BLaER1 treated with 17β-estradiol and CSF1 and Interleukin-3, amounts not matched to agents 10 nM and 100 nM (cell line): ENCODE data around the gene INSC.

Experiments used
- H3K27ac ChIP-seq, 11 experiments: shearing (Covaris generic); formaldehyde crosslinking; 2 replicates each; pipeline ENCODE4 v1.8.1; 2022
- H3K27me3 ChIP-seq, 11 experiments: shearing (Covaris generic); formaldehyde crosslinking; 2 replicates each; pipeline ENCODE4 v1.8.1; 2022
- H3K36me3 ChIP-seq, 11 experiments: shearing (Covaris generic); formaldehyde crosslinking; 2 replicates each; pipeline ENCODE4 v1.8.1; 2022
- H3K4me1 ChIP-seq, 10 experiments: shearing (Covaris generic); formaldehyde crosslinking; 2 replicates each; pipeline ENCODE4 v1.8.1; 2022
- H3K4me2 ChIP-seq, 11 experiments: shearing (Covaris generic); formaldehyde crosslinking; 2 replicates each; pipeline ENCODE4 v1.8.1; 2022
- H3K4me3 ChIP-seq, 10 experiments: shearing (Covaris generic); formaldehyde crosslinking; 2 replicates each; pipeline ENCODE4 v1.8.1; 2022
- H3K9ac ChIP-seq, 11 experiments: shearing (Covaris generic); formaldehyde crosslinking; 2 replicates each; pipeline ENCODE4 v1.8.1; 2022
- H3K9me3 ChIP-seq, 11 experiments: shearing (Covaris generic); formaldehyde crosslinking; replicated peaks in 1 of 11; 2 replicates each; pipeline ENCODE4 v1.8.1; 2022
- H4K20me1 ChIP-seq, 11 experiments: shearing (Covaris generic); formaldehyde crosslinking; 2 replicates each; pipeline ENCODE4 v1.8.1; 2022
- Cebpa-rat ChIP-seq, 11 experiments: shearing (Covaris generic); IDR thresholded peaks; 2 replicates each; pipeline ENCODE4 v1.8.1; 2022

The INSC gene

GRCh38 chr11:15163136-15163535 lies 48.4 kb downstream of the INSC start:
- Histone ChIP-seq H3K27me3 (no peaks in the 10 kb centered on the region), H3K27ac (no peak overlapping the region), H3K9ac (no peak overlapping the region), H3K4me2 (peak overlapping the region in 3 of 11 experiments; percentile 46 to 55 (median 55); a peak in 2 of 22 replicates), H3K36me3 (no peaks in the 10 kb centered on the region), H3K9me3 (peaks cover 0 to 16% (median 0%) of the 10 kb centered on the region in 11 experiments; a peak in 4 of 22 replicates), H3K4me3 (no peak overlapping the region), H4K20me1 (no peaks in the 10 kb centered on the region), H3K4me1 (peaks cover 0 to 12% (median 6%) of the 10 kb centered on the region in 10 experiments; a peak in 11 of 20 replicates)
- TF ChIP-seq Cebpa-rat (IDR thresholded peaks at IDR 0.05): no peak

- Histone ChIP-seq H3K27me3 (no peaks in the 10 kb centered on the region), H3K4me1 (peaks cover 0 to 12% (median 6%) of the 10 kb centered on the region in 10 experiments; a peak in 11 of 20 replicates), H3K9me3 (peaks cover 0 to 16% (median 0%) of the 10 kb centered on the region in 11 experiments; a peak in 4 of 22 replicates), H3K36me3 (no peaks in the 10 kb centered on the region), H3K4me3 (no peak overlapping the region), H3K4me2 (no peak overlapping the region), H3K27ac (no peak overlapping the region), H4K20me1 (no peaks in the 10 kb centered on the region), H3K9ac (no peak overlapping the region)
- no peak for TF ChIP-seq Cebpa-rat (IDR thresholded peaks at IDR 0.05)
Observed at GRCh38 chr11:15166204-15166603, 51.5 kb downstream of the INSC start.

GRCh38 chr11:15169815-15170551 lies 55.3 kb downstream of the INSC start:
- no peaks in the 10 kb centered on the region for H3K36me3 ChIP-seq
- no peak overlapping the region for H3K4me2 ChIP-seq
- no peaks in the 10 kb centered on the region for H4K20me1 ChIP-seq
- no peak overlapping the region for H3K4me3 ChIP-seq
- no peak for TF ChIP-seq Cebpa-rat (IDR thresholded peaks at IDR 0.05)
- H3K27me3 ChIP-seq: no peaks in the 10 kb centered on the region
- H3K9me3 ChIP-seq: no peaks in the 10 kb centered on the region
- H3K27ac ChIP-seq: no peak overlapping the region
- H3K4me1 ChIP-seq: no peaks in the 10 kb centered on the region
- H3K9ac ChIP-seq: no peak overlapping the region

- Histone ChIP-seq H3K4me2 (no peak overlapping the region), H3K27me3 (no peaks in the 10 kb centered on the region), H4K20me1 (no peaks in the 10 kb centered on the region), H3K36me3 (no peaks in the 10 kb centered on the region), H3K4me1 (peaks cover 0 to under 1% (median 0%) of the 10 kb centered on the region in 10 experiments; a peak in 2 of 20 replicates), H3K4me3 (no peak overlapping the region), H3K9me3 (no peaks in the 10 kb centered on the region), H3K9ac (no peak overlapping the region), H3K27ac (no peak overlapping the region)
- TF ChIP-seq Cebpa-rat (IDR thresholded peaks at IDR 0.05): no peak
Observed at GRCh38 chr11:15170698-15171097, 56.0 kb downstream of the INSC start.

- Histone ChIP-seq H4K20me1 (no peaks in the 10 kb centered on the region), H3K27ac (no peak overlapping the region), H3K4me3 (no peak overlapping the region), H3K9ac (no peak overlapping the region), H3K4me1 (peaks cover 0 to 5% (median 0%) of the 10 kb centered on the region in 10 experiments; a peak in 2 of 20 replicates), H3K36me3 (no peaks in the 10 kb centered on the region), H3K27me3 (no peaks in the 10 kb centered on the region), H3K4me2 (no peak overlapping the region), H3K9me3 (no peaks in the 10 kb centered on the region)
- no peak for TF ChIP-seq Cebpa-rat (IDR thresholded peaks at IDR 0.05)
Observed at GRCh38 chr11:15171956-15172355, 57.2 kb downstream of the INSC start.

- Histone ChIP-seq H3K4me2 (peak overlapping the region in 2 of 11 experiments; percentile 20 to 39; a peak in 2 of 22 replicates), H3K9ac (no peak overlapping the region), H3K4me1 (peaks cover 0 to 5% (median 0%) of the 10 kb centered on the region in 10 experiments; a peak in 2 of 20 replicates), H3K4me3 (no peak overlapping the region), H3K27me3 (no peaks in the 10 kb centered on the region), H3K9me3 (no peaks in the 10 kb centered on the region), H3K36me3 (no peaks in the 10 kb centered on the region), H3K27ac (no peak overlapping the region), H4K20me1 (no peaks in the 10 kb centered on the region)
- no peak for TF ChIP-seq Cebpa-rat (IDR thresholded peaks at IDR 0.05)
Observed at GRCh38 chr11:15175831-15176230, 61.1 kb downstream of the INSC start.

GRCh38 chr11:15176646-15177163 lies 62.0 kb downstream of the INSC start:
- no peaks in the 10 kb centered on the region for H4K20me1 ChIP-seq
- no peaks in the 10 kb centered on the region for H3K36me3 ChIP-seq
- no peak for TF ChIP-seq Cebpa-rat (IDR thresholded peaks at IDR 0.05)
- no peaks in the 10 kb centered on the region for H3K9me3 ChIP-seq
- peaks cover 0 to 5% (median 0%) of the 10 kb centered on the region in 10 experiments; a peak in 2 of 20 replicates for H3K4me1 ChIP-seq
- no peak overlapping the region for H3K4me3 ChIP-seq
- no peak overlapping the region for H3K9ac ChIP-seq
- H3K4me2 ChIP-seq: no peak overlapping the region
- H3K27ac ChIP-seq: no peak overlapping the region
- no peaks in the 10 kb centered on the region for H3K27me3 ChIP-seq

- Histone ChIP-seq H3K4me1 (peaks cover 0 to 5% (median 0%) of the 10 kb centered on the region in 10 experiments; a peak in 2 of 20 replicates), H4K20me1 (no peaks in the 10 kb centered on the region), H3K36me3 (no peaks in the 10 kb centered on the region), H3K9me3 (no peaks in the 10 kb centered on the region), H3K27ac (no peak overlapping the region), H3K27me3 (no peaks in the 10 kb centered on the region), H3K9ac (no peak overlapping the region), H3K4me3 (no peak overlapping the region), H3K4me2 (no peak overlapping the region)
- TF ChIP-seq Cebpa-rat (IDR thresholded peaks at IDR 0.05): no peak
Observed at GRCh38 chr11:15177491-15177890, 62.8 kb downstream of the INSC start.

- Histone ChIP-seq H3K27me3 (no peaks in the 10 kb centered on the region), H3K36me3 (no peaks in the 10 kb centered on the region), H3K9ac (no peak overlapping the region), H3K27ac (no peak overlapping the region), H4K20me1 (no peaks in the 10 kb centered on the region), H3K4me1 (peaks cover 0 to 5% (median 0%) of the 10 kb centered on the region in 10 experiments; a peak in 2 of 20 replicates), H3K4me3 (no peak overlapping the region), H3K9me3 (no peaks in the 10 kb centered on the region), H3K4me2 (no peak overlapping the region)
- TF ChIP-seq Cebpa-rat (IDR thresholded peaks at IDR 0.05): no peak
Observed at GRCh38 chr11:15178214-15178613, 63.5 kb downstream of the INSC start.
